GM18511 (cell line): ENCODE results near the gene LRRC18.

Experiments used
- ATAC-seq: cut with Tn5 transposase; IDR thresholded peaks from one replicate; pipeline ENCODE4 v1.9.1; 2021; ENCODE audit warnings: mild to moderate bottlenecking, moderate library complexity; ENCODE audit not compliant: unreplicated experiment

LRRC18 gene

GRCh38 chr10:48946891-48947500 lies 7.4 kb upstream of the LRRC18 start:
- no peak for ATAC-seq

- no peak for ATAC-seq
Measured at GRCh38 chr10:48946332-48946731, 6.7 kb upstream of the LRRC18 start.

- ATAC-seq = no peak
Measured at GRCh38 chr10:48945441-48946130, 5.9 kb upstream of the LRRC18 start.

GRCh38 chr10:48944171-48944570 lies 4.5 kb upstream of the LRRC18 start:
- no peak for ATAC-seq

GRCh38 chr10:48943096-48943495 lies 3.5 kb upstream of the LRRC18 start:
- no peak for ATAC-seq

GRCh38 chr10:48941427-48942075 lies 1.9 kb upstream of the LRRC18 start:
- ATAC-seq = no peak

GRCh38 chr10:48940958-48941357 lies 1.3 kb upstream of the LRRC18 start:
- no peak for ATAC-seq

- no peak for ATAC-seq
Measured at GRCh38 chr10:48940372-48940771, 732 bp upstream of the LRRC18 start.

GRCh38 chr10:48938990-48939536 lies 577 bp downstream of the LRRC18 start:
- ATAC-seq = no peak

- ATAC-seq = no peak
Measured at GRCh38 chr10:48938281-48938680, 1.4 kb downstream of the LRRC18 start.

GRCh38 chr10:48937796-48938195 lies 1.8 kb downstream of the LRRC18 start:
- no peak for ATAC-seq

- no peak for ATAC-seq
Measured at GRCh38 chr10:48935577-48935976, 4.1 kb downstream of the LRRC18 start.

GRCh38 chr10:48934672-48935501 lies 4.8 kb downstream of the LRRC18 start:
- ATAC-seq = no peak

- ATAC-seq = no peak
Measured at GRCh38 chr10:48932831-48933664, 6.6 kb downstream of the LRRC18 start.

GRCh38 chr10:48931188-48931587 lies 8.5 kb downstream of the LRRC18 start:
- no peak for ATAC-seq

- no peak for ATAC-seq
Measured at GRCh38 chr10:48929413-48929990, 10.1 kb downstream of the LRRC18 start.

GRCh38 chr10:48926764-48927540 lies 12.7 kb downstream of the LRRC18 start:
- no peak for ATAC-seq

- ATAC-seq = no peak
Measured at GRCh38 chr10:48926255-48926654, 13.4 kb downstream of the LRRC18 start.

GRCh38 chr10:48924988-48925387 lies 14.7 kb downstream of the LRRC18 start:
- no peak for ATAC-seq
